NT2/D1 (cell line): ENCODE data around the gene DRD3.

ENCODE experiments used
- SUZ12 ChIP-seq: IDR thresholded peaks from 2 replicates; pipeline ENCODE4 v1.6.1; 2011; ENCODE audit not compliant: insufficient read length, insufficient read depth; ENCODE audit errors: extremely low read depth
- YY1 ChIP-seq: IDR thresholded peaks from 2 replicates; pipeline ENCODE4 v1.6.1; 2011; ENCODE audit not compliant: insufficient read length, insufficient read depth
- ZNF274 ChIP-seq: IDR thresholded peaks from 2 replicates; pipeline ENCODE4 v1.6.1; 2011; ENCODE audit warnings: mild to moderate bottlenecking, low read depth, low read length

DNA sequence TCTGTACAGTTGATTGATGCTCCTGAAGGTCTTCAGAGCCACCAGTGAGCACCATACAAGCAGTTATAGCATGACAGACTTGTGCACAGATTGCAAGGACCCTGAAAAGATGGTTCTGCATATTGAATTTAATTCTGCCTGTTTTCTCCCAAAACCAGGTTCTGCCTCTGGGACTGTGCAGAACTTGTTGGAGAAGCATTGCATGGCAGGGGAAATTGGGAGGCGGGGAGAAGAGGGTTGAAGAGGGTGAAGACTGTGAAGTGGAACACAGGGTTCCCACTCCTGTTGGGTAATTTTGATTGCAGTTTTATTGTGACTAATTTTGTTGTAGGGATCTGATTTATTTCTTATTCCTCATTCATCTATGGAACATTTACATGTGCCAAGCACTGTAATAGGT lies 48.2 kb upstream of the DRD3 start:
- no peak for TF ChIP-seq ZNF274
- no peak for TF ChIP-seq YY1
- no peak for TF ChIP-seq SUZ12
